GM08714 (cell line): ENCODE results near the gene BSDC1.

Experiments used
- H3K4me3 ChIP-seq: fragments of 200-500 bp; sonication (Bioruptor generic); 2 replicates; pipeline ENCODE4 v1.5.1; 2014; ENCODE audit warnings: mild to moderate bottlenecking, low read length, inconsistent platforms
- ZNF274 ChIP-seq: IDR thresholded peaks from 2 replicates; pipeline ENCODE4 v1.6.1; 2012; ENCODE audit warnings: mild to moderate bottlenecking, low read depth, low read length

The BSDC1 gene

DNA sequence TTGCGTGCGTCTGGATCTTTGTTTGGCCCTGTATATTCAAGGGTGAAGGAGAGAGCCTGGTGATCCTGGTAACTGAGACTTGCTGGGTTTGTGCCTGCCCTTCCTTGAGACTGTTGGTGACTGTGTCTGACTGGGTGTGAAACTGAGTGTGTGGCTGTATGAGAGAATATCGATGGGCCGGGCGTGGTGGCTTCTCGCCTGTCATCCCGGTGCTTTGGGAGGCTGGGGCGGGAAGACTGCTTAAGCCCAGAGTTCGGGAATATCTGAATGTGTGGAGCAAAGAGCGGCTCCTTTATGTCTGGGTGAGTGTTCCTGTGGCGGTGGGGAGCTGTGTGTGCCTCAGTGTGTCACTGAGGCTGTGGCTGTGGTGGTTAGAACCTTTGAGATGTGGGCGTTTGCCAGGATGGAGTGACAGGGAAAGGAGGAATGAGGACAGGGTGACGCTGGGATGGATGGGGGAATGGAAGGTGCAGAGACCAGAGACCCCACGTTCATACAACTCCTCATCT lies 55.5 kb downstream of the BSDC1 start:
- no peak overlapping the region for H3K4me3 ChIP-seq
- no peak for TF ChIP-seq ZNF274

DNA sequence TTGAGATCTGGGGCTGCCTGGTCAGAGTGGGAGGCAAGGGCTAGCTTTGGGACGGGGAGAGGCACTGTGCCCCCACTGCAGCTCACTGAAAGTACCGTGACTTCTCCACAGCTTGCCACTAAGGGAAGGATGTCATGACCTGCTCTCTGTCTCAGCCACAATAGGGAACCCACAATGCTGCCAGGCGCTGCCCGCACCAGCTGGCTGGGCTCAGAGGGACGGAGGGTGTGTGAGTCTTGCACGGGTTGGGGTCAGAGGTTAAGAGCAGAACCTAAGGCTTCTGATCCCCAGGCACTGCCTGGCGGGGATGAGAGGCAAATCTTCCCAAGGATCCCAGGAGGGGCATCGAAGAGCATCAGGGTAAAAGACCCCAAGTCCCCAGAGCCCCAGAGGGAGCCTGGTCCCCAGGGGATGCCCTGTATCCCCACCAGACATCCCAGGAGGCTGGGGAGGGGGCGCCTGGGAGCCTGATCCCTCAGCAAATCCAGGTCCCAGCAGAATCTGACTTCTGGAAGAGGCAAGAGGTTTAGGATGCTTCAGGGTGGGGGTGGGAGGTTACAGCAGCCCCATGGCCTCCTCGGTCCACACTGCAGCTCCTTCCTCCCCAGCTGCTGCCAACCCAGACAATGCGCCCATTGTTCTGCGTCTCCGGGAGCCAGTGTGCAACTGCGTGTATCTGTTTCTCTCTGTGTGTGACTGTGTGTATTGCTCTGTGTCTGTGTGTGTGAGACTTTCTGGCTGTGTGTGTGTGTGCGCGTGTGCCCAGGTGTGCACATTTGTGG lies 56.2 kb downstream of the BSDC1 start:
- TF ChIP-seq ZNF274, result no peak
- H3K4me3 ChIP-seq, result no peak overlapping the region; the same call in 1 of the 2 replicates

DNA sequence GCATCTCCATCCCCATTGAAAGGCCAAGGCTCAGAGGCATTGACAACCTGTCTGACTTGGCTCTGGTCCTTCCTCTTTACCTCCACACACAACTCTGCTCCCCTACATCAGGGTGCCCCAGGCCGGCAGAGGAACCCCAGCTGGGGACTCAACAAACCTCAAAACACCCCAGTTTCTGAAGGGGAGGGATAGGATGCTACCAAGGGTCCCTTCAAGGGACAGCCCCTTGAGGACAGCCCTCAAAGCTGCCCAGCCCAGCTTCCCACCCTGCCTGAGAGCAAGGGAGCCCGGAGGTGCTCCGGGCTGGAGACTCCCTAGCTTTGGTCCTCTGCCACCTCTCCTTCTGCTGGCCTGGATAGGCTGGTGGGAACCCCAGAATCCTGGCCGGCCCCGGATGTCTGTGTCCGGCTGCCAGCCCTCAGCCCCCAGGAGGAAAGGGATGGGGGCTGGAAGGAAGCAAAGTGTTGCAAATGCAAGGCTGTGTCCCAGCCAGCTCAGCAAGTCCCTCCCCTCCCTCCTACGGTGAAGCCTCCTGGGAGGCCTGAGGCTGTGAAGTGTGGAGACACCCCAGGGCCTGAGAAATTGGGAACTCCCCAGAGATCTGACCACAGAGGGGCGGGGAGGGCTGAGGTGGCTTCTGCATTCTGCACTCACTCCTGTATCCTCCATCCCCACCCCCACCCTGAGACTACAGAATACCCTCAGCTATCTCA lies 57.1 kb downstream of the BSDC1 start:
- no peak for TF ChIP-seq ZNF274
- H3K4me3 ChIP-seq, result no peak overlapping the region; the same call in 1 of the 2 replicates

DNA sequence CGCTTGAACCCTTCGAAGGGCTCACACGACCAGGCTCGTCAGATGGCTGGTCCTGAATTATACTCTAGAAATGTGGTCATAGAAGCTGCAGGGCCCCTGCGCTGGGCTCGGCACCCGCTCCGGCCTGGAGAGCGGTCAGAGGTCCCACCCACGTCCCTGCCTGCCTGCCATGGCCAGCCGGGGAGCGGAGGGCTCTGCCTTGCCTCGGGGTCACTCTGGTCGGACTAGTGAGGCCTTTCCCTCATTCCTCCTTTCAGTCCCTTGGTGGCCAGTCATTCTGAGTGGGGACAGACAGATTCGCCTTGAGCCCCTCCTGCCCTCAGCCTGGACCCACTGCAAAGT lies 57.7 kb downstream of the BSDC1 start:
- no peak overlapping the region; the same call in 1 of the 2 replicates for H3K4me3 ChIP-seq
- TF ChIP-seq ZNF274, result no peak

DNA sequence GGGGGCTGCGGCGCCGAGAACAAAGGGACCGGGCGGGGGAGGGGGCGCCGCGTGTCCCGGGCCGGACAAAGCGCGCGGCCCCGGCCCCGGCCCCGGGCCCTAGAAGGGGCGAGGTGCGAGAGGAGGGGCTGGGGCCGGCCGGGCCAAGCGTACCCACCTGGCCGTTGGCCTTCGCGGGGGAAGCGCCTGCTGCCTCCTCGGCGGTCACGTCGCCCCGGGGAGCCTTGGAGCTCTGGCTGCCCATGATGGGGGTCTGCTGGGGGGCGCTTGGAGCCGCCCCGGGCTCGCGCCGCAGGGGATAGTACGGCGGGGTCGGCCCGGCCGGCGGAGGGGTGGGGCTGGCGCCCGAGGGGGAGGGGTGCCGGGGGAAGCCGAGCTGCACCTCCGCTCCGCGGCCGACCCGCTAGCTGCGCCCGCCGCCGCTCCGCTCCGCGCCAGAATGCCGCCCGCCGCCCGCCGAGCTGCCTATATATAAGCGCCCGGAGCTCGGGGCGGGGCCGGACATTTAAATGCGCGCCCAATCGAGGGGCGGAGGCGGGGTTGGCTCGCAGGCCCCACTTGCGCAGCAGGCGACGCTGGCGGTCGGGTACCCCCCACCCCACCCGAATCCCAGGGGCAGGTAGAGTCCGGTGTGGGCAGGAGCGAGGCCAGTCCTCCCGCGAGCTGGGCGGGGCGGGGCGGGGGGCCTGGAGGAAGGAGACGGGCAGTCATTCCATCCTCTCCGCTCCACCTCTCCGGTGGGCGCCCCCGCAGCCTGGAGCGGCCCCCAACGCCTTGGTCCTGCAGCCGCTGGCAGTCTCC lies 58.3 kb downstream of the BSDC1 start, which contains the start of gene MARCKSL1:
Gene MARCKSL1 (minus strand): TSS at position 444 of the 801 bp plus-strand sequence. CDS start 200 bp downstream, at position 244.
- no peak for TF ChIP-seq ZNF274

DNA sequence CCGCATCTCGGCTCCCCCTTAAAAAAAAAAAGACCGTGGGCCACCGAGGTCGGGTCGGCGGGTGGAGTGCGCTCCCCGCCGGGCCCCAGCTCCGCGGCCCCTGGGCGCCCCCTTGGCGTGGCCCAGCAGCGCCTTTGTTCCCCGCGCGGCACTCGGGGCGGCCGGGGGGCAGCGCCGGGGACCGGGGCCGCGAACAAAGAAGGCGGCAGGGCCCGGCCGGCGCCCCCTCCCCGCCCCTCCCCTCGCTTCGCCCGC lies 58.8 kb downstream of the BSDC1 start:
- TF ChIP-seq ZNF274, result no peak
- peak overlapping the region; percentile 61 for H3K4me3 ChIP-seq

More for the DNA sequence above, 58.3 kb downstream of the BSDC1 start, which contains the start of gene MARCKSL1:
- H3K4me3 ChIP-seq, result peak within 1 kb of the TSS; percentile 61

DNA sequence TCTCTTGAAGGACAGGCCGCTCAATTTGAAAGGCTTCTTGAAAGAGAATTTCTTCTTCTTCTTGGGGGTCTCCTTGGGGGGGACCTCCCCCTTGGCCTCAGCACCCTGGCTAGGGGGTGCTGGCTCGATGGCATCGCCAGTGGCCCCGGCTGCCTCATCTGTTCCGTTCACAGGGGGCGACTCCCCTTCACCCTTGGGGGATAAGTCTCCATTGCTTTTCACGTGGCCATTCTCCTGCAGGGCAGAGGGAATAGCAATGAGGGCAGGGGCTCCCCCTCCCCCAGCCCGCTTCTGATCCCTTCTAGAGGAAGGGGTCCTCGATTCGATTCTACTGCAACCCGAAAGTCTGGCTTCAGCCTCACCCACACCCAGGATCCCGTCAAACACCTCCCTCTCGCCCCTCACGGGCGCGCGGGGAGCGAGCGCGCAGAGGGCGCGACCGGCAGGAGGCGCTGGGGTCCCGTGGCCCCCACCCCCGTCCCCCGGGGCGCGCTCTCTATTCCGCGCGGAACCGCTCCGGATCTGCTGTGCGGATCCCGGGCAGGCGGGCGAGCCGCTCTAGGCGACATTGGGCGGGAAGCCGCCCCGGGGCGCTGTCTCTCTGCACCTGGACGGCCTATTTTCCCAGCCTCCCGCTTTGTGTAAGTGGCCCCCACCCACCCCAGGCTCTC lies 59.2 kb downstream of the BSDC1 start:
- peak overlapping the region; percentile 61 for H3K4me3 ChIP-seq
- TF ChIP-seq ZNF274, result no peak

DNA sequence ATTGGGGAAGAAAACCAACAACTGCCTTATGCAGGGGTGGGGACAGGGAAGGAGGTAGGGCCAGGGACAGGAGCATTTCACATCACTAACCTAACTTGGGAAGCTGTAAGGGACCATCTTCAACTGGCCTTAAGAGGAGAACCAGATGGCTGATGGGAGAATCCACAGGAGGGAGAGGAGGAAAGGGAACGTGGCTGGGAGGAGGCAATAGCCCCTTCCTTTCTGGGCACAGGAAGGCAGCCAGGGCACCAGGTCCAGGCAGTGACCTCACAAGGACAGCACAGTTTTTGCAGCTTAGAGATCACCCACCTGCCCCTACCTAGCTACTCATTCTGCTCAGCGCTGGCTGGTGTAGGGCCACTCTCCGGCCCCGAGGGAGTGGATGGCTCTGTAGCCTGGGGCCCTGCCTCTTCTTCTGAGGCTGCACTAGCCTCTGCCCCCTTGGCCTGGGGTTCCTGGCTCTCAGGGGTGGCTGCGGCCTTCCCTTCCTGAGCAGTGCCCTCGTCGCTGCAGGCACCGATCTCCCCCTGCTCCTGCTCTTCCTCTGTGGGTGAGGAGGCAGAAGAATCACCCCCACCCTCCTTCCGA lies 59.9 kb downstream of the BSDC1 start:
- TF ChIP-seq ZNF274, result no peak

DNA sequence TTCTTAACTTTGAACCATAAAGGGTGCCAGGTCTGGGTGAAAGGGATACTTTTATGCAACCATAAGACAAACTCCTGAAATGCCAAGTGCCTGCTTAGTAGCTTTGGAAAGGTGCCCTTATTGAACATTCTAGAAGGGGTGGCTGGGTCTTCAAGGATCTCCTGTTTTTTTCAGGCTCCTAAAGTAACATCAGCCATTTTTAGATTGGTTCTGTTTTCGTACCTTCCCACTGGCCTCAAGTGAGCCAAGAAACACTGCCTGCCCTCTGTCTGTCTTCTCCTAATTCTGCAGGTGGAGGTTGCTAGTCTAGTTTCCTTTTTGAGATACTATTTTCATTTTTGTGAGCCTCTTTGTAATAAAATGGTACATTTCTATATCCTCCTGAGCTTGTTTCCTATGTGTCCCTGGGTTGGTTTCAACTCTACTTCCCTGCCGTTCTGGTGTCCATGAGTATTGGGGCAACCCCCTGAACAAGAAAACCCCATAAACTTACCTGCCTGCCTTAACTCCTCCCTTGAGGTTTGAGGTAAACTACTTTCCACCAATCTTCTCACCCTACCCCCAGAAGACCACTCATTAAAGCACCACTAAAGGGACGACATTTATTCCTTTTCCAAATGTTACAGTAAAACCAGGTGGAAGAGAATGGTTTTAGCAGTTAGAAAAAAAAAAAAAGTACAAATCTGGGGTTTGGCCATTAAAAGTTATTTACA lies 60.8 kb downstream of the BSDC1 start:
- TF ChIP-seq ZNF274, result no peak
- H3K4me3 ChIP-seq, result no peak overlapping the region

More for the DNA sequence above, 59.9 kb downstream of the BSDC1 start:
- peak overlapping the region; percentile 61 for H3K4me3 ChIP-seq

DNA sequence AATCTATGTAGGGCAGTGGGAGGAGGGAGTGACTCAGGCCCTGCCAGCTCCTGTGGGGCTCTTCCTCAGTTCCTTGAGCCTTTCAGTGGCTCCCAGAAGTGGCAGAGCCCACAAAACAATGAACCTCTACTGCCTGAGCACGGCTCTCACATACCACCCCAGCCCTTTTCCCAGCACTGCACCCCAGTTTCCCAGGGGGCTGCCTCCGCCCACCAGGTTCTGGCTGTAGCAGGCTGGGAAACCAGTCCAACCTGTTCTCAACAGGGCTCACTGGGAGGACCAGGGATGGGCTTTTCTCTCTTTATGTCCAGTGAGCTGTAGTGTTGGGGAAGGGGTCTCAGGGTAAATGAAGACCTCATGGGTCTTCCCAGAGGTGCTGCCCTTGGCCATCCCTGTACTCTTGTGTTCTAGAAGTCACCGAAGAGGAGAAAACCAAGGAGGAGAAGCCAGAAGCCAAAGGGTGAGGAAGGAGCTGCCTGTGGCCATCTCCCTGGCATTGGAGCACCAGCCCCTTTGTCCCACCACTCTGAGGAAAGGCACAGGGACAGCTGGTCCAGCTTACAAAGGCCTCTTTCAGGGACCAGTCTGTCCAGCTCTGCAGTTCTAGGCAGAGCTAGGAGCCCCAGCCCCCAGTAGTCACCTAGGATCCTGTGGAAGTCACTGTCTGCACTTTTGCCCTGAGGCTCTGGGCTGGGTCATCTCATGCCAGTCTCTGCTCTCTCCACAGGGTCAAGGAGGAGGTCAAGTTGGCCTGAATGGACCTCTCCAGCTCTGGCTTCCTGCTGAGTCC lies 61.8 kb downstream of the BSDC1 start:
- no peak for TF ChIP-seq ZNF274
- no peak overlapping the region for H3K4me3 ChIP-seq

DNA sequence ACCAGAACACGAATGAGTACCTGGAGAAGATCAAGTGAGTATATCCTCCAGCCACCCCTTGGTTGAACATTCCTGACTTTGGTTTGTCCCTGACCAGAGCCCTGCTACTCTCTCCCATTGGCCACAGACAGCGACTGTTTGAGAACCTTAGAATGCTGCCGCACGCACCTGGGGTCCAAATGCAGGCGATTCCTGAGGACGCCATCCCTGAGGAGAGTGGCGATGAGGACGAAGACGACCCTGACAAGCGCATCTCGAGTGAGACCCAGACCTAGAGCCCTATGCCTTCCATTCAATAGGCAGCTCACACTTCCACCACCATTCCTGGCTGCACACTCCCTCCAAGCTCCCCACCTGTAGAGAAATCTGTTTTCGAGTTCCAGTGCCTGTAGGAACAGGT lies 62.7 kb downstream of the BSDC1 start:
- H3K4me3 ChIP-seq, result no peak overlapping the region
- TF ChIP-seq ZNF274, result no peak

DNA sequence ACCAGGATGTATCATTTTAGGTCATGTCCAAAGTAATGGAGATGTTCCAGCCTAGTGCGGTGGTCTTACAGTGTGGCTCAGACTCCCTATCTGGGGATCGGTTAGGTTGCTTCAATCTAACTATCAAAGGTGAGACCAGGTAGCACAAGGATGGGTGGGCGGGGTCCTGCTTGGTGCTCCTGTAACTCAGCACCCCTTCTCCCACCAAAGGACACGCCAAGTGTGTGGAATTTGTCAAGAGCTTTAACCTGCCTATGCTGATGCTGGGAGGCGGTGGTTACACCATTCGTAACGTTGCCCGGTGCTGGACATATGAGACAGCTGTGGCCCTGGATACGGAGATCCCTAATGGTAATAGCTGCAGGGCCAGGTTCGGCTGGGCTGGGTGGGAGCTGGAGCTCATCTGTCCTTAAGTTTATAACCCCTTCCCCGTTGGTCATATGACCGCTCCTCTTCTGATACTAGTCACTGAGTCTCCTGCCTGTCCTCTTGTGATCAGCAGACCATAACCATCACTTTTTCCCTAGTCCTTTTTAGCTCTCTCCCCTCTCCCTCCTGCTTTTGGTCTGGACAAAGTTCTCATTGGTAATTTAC lies 63.6 kb downstream of the BSDC1 start:
- no peak for TF ChIP-seq ZNF274
- H3K4me3 ChIP-seq, result no peak overlapping the region
